K562 (cell line): Measurements from ENCODE around the gene PRDM16. TPM values are rescaled to one million over a fixed set of nuclear protein-coding genes. Genes with fewer than 3 reads are reported as not detected.

Source experiments
- ATAC-seq: fragments of 200-7000 bp; cut with Tn5 transposase; 3 replicates; pipeline ENCODE4 v1.9.1; 2020; ENCODE audit warnings: moderate library complexity
- BruUV-seq: library from RNA; stranded (reverse); fragments of 400-500 nt; replicated peaks from 2 replicates; lab custom pipeline; 2021; lab: Mats Ljungman, UMichigan
- CTCF ChIA-PET: fragments of 300-600 bp; formaldehyde crosslinking; extraction: SDS; loops from one replicate; lab custom pipeline; 2021; ENCODE audit warnings: low intra/inter-chr PET ratio; lab: Yijun Ruan, JAX
- POLR2A ChIA-PET: fragments of 300-600, 350-650 bp; sonication (Branson Sonifier 250); formaldehyde crosslinking; extraction: SDS; loops from one replicate; lab custom pipeline; 2021; ENCODE audit warnings: antibody characterized with exemption, inconsistent platforms; lab: Yijun Ruan, JAX
- DNase-seq, 4 experiments: peaks; one replicate each; pipeline versions ENCODE4 v3.0.0 to v3.0.0-alpha.2; 2011 to 2018; ENCODE audit warnings: low spot score in 3 of 4, mixed read lengths in 3 of 4; ENCODE audit errors: extremely low read depth in 1 of 4
- FAIRE-seq: peaks from 2 replicates; lab custom pipeline; 2011; peaks lifted over from hg19 to GRCh38; lab: Jason Lieb, UNC
- H2AFZ ChIP-seq: 2 replicates; pipeline ENCODE4 v1.6.0; 2011; ENCODE audit warnings: low read depth, low read length, control low read depth, inconsistent platforms
- H3K27ac ChIP-seq: fragments of 200-600 bp; 3 replicates; pipeline ENCODE4 v1.8.0; 2011; ENCODE audit warnings: low read depth, mild to moderate bottlenecking, control low read depth, inconsistent platforms, low read length, moderate library complexity, mixed read lengths; ENCODE audit errors: extremely low read depth
- H3K27me3 ChIP-seq, 2 experiments: fragments of 300-600 bp in 1 of 2; 2 replicates in 1 of 2; 3 replicates in 1 of 2; pipeline versions ENCODE4 v1.6.0 to v1.8.0; 2011; ENCODE audit warnings: inconsistent platforms in 2 of 2, low read length in 2 of 2, mild to moderate bottlenecking in 1 of 2, mixed read lengths in 1 of 2, moderate library complexity in 1 of 2; ENCODE audit not compliant: control insufficient read depth in 2 of 2, insufficient read depth in 2 of 2
- H3K36me3 ChIP-seq: fragments of 300-600 bp; 3 replicates; pipeline ENCODE4 v1.8.0; 2011; ENCODE audit warnings: mild to moderate bottlenecking, low read length, inconsistent platforms; ENCODE audit not compliant: control insufficient read depth, insufficient read depth
- H3K4me1 ChIP-seq, 2 experiments: fragments of 200-600 bp in 1 of 2; replicated peaks in 1 of 2; 2 replicates in 1 of 2; 3 replicates in 1 of 2; pipeline versions ENCODE4 v1.5.1 to v1.8.0; 2011; ENCODE audit warnings: inconsistent platforms in 2 of 2, low read length in 2 of 2, mild to moderate bottlenecking in 1 of 2, mixed read lengths in 1 of 2, moderate library complexity in 1 of 2; ENCODE audit not compliant: control insufficient read depth in 2 of 2, insufficient read depth in 2 of 2
- H3K4me2 ChIP-seq: 2 replicates; pipeline ENCODE4 v1.6.1; 2011; ENCODE audit warnings: low read length, control low read depth, inconsistent platforms, mixed read lengths; ENCODE audit not compliant: insufficient read depth
- H3K4me3 ChIP-seq: fragments of 200-600 bp; sonication (generic), shearing (Covaris generic); 2 replicates; pipeline ENCODE4 v1.5.1; 2016; ENCODE audit warnings: control low read depth, inconsistent platforms
- H3K79me2 ChIP-seq: fragments of 200-600 bp; 3 replicates; pipeline ENCODE4 v1.8.0; 2011; ENCODE audit warnings: low read length, inconsistent platforms; ENCODE audit not compliant: control insufficient read depth, insufficient read depth
- H3K9ac ChIP-seq, 2 experiments: 2 replicates each; pipeline versions ENCODE4 v1.6.0 to v1.6.1; 2011; ENCODE audit warnings: low read depth in 2 of 2, low read length in 2 of 2, control low read depth in 1 of 2, inconsistent platforms in 1 of 2, mild to moderate bottlenecking in 1 of 2, mixed read lengths in 1 of 2; ENCODE audit not compliant: insufficient read depth in 1 of 2
- H3K9me1 ChIP-seq: one replicate; pipeline ENCODE4 v1.6.0; 2011; ENCODE audit warnings: inconsistent platforms, mild to moderate bottlenecking, low read length, moderate library complexity; ENCODE audit not compliant: control insufficient read depth, insufficient read depth
- H3K9me3 ChIP-seq: replicated peaks from 2 replicates; pipeline ENCODE4 v1.5.1; 2011; ENCODE audit warnings: low read depth, low read length, inconsistent platforms; ENCODE audit not compliant: control insufficient read depth, insufficient read depth
- H4K20me1 ChIP-seq: replicated peaks from 2 replicates; pipeline ENCODE4 v1.6.1; 2011; ENCODE audit warnings: low read length, inconsistent platforms, mixed read lengths; ENCODE audit not compliant: control insufficient read depth, insufficient read depth
- BCOR ChIP-seq: fragments of 450-650 bp; IDR thresholded peaks from 2 replicates; pipeline ENCODE4 v1.6.1; 2016
- CBX1 ChIP-seq: sonication (generic); IDR thresholded peaks from 2 replicates; pipeline ENCODE4 v1.6.1; 2016; ENCODE audit warnings: antibody characterized with exemption, low read depth, mild to moderate bottlenecking
- CEBPB ChIP-seq: fragments of 450-650 bp; IDR thresholded peaks from 2 replicates; pipeline ENCODE4 v1.6.1; 2016; ENCODE audit warnings: missing genetic modification characterization, missing compliant biosample characterization
- ERF ChIP-seq: fragments of 450-650 bp; formaldehyde crosslinking; IDR thresholded peaks from 2 replicates; pipeline ENCODE4 v1.4.0; 2020; ENCODE audit warnings: mild to moderate bottlenecking, mixed read lengths
- ESRRB ChIP-seq: fragments of 250-450 bp; sonication (Bioruptor Pico); IDR thresholded peaks from 2 replicates; pipeline ENCODE4 v1.5.0; 2020; ENCODE audit warnings: mild to moderate bottlenecking, moderate library complexity, borderline replicate concordance
- ETS2 ChIP-seq: IDR thresholded peaks from 2 replicates; pipeline ENCODE4 v1.6.1; 2016; ENCODE audit warnings: borderline replicate concordance, missing genetic modification characterization, mild to moderate bottlenecking, moderate library complexity, missing compliant biosample characterization; ENCODE audit not compliant: poor library complexity, severe bottlenecking
- FOXK1 ChIP-seq: sonication (generic); formaldehyde crosslinking; IDR thresholded peaks from 2 replicates; pipeline ENCODE4 v1.8.0; 2022; ENCODE audit warnings: missing genetic modification reagents, mild to moderate bottlenecking, borderline replicate concordance
- MCM3 ChIP-seq: fragments of 450-650 bp; IDR thresholded peaks from 2 replicates; pipeline ENCODE4 v1.6.1; 2016
- NR2C2 ChIP-seq, 2 experiments: fragments of 200-800 bp in 1 of 2; sonication (Bioruptor generic) in 1 of 2; sonication (generic) in 1 of 2; formaldehyde crosslinking in 1 of 2; IDR thresholded peaks; 2 replicates each; pipeline versions ENCODE4 v1.6.1 to v1.8.0; 2016 to 2022; ENCODE audit warnings: mild to moderate bottlenecking in 1 of 2, missing compliant biosample characterization in 1 of 2, missing genetic modification characterization in 1 of 2, missing genetic modification reagents in 1 of 2
- RFX7 ChIP-seq: fragments of 250-450 bp; sonication (Bioruptor Pico); IDR thresholded peaks from 2 replicates; pipeline ENCODE4 v1.5.1; 2021; ENCODE audit warnings: mild to moderate bottlenecking
- SPI1 ChIP-seq: IDR thresholded peaks from 2 replicates; pipeline ENCODE4 v1.6.1; 2011; ENCODE audit warnings: low read depth, low read length, control low read depth, borderline replicate concordance
- TCF7L2 ChIP-seq: fragments of 150-350 bp; IDR thresholded peaks from 2 replicates; pipeline ENCODE4 v1.6.1; 2016; ENCODE audit warnings: low read depth, mild to moderate bottlenecking, low read length, moderate library complexity
- TFAM ChIP-seq: fragments of 250-450 bp; sonication (Bioruptor Pico); conservative IDR thresholded peaks from 2 replicates; pipeline ENCODE4 v1.5.0; 2021; ENCODE audit warnings: mild to moderate bottlenecking, moderate library complexity
- ZBTB43 ChIP-seq: sonication (generic); formaldehyde crosslinking; IDR thresholded peaks from 2 replicates; pipeline ENCODE4 v1.8.0; 2023; ENCODE audit warnings: mild to moderate bottlenecking, missing genetic modification reagents
- ZFX ChIP-seq: sonication (generic); formaldehyde crosslinking; IDR thresholded peaks from 2 replicates; pipeline ENCODE4 v1.8.0; 2022; ENCODE audit warnings: mild to moderate bottlenecking, missing genetic modification reagents, moderate library complexity
- ZKSCAN3 ChIP-seq: fragments of 250-450 bp; sonication (Bioruptor Pico); IDR thresholded peaks from 2 replicates; pipeline ENCODE4 v1.4.0; 2020
- ZNF197 ChIP-seq: fragments of 200-800 bp; sonication (Bioruptor generic); IDR thresholded peaks from 2 replicates; pipeline ENCODE4 v1.6.1; 2016; ENCODE audit warnings: low read depth, missing genetic modification characterization, missing compliant biosample characterization
- ZNF444 ChIP-seq: fragments of 250-450 bp; sonication (Bioruptor Pico); IDR thresholded peaks from 2 replicates; pipeline ENCODE4 v1.4.0; 2020; ENCODE audit warnings: mild to moderate bottlenecking, moderate library complexity
- WGBS: fragments of 100-300 bp; shearing (Covaris generic); methylation state at CpG from one replicate; pipeline ENCODE4 v1.1.6; 2016; ENCODE audit warnings: low coverage, mixed read lengths; ENCODE audit not compliant: insufficient coverage; ENCODE audit errors: missing lambda C conversion rate; 5-methylcytosine and 5-hydroxymethylcytosine counted together
- in situ Hi-C: fragments of 300-500 bp; cut with MboI; formaldehyde crosslinking; loops from 4 replicates; pipeline ENCODE4 v1.15.0; 2018; ENCODE audit warnings: inconsistent platforms, mixed read lengths
- intact Hi-C: fragments of 100-400 bp; cut with micrococcal nuclease; formaldehyde crosslinking; loops from 2 replicates; pipeline ENCODE4 v1.14.2; 2022
- polyA plus RNA-seq, 8 experiments: library from polyadenylated mRNA; depleted of rRNA in 4 of 8; stranded (reverse) in 5 of 8; unstranded in 3 of 8; fragments of >200 nt; fragmentation: Nextera tagmentation in 2 of 8; fragmentation: Illumina TruSeq in 1 of 8; extraction: Ambion mirVana in 2 of 8; extraction: Trizol in 1 of 8; gene quantifications; 2 replicates each; pipeline versions ENCODE4 v1.2.1 to v1.2.3, GENCODE V29; 2011 to 2014; ENCODE audit warnings: inconsistent platforms in 1 of 8, missing spikeins in 1 of 8
- total RNA-seq, 7 experiments: library from RNA; depleted of rRNA in 6 of 7; stranded (reverse); fragments of >200 nt in 6 of 7; fragmentation: Illumina TruSeq in 2 of 7; extraction: Trizol in 2 of 7; gene quantifications; 2 replicates each; pipeline versions ENCODE4 v1.2.1 to v1.2.3, GENCODE V29; 2011 to 2021; ENCODE audit warnings: low replicate concordance in 1 of 7
- TF ChIP-seq, protein P1 (sequence below): fragments of 450-650 bp; IDR thresholded peaks from 2 replicates; pipeline ENCODE4 v1.6.1; 2014; ENCODE audit warnings: low read depth, mild to moderate bottlenecking, moderate library complexity, borderline replicate concordance
- TF ChIP-seq, protein P2 (sequence below): fragments of 250-450 bp; sonication (Bioruptor Pico); IDR thresholded peaks from 2 replicates; pipeline ENCODE4 v1.8.0; 2021; ENCODE audit warnings: moderate library complexity, mild to moderate bottlenecking, inconsistent platforms

PRDM16 gene
- total and polyA plus RNA-seq, 9 of the 15 experiments (the other 6 are each of a cell fraction or from before 2014, with no cell fraction given) = 0.10 to 0.27 TPM; not detected in 7

GRCh38 chr1:3208819-3209200 lies 139.8 kb downstream of the PRDM16 start:
- in situ Hi-C loops = no loop called here
- DNase-seq = no peak
- ChIA-PET CTCF (no interaction called here), POLR2A (interaction anchor here (0.6 to 0.7 kb wide), 3 partner anchors 134 to 1084 kb away, joined by 3 read pairs; no protein-coding TSS in a partner anchor)
- ATAC-seq = no peak
- Histone ChIP-seq H3K36me3 (no peaks in the 10 kb centered on the region), H3K9ac (no peak overlapping the region), H3K4me2 (no peak overlapping the region), H3K27ac (no peak overlapping the region), H2AFZ (no peak overlapping the region), H3K27me3 (peaks cover 49 to 86% of the 10 kb centered on the region in 2 experiments; a peak in 4 of 5 replicates), H4K20me1 (peaks cover 22% of the 10 kb centered on the region), H3K9me1 (no peaks in the 10 kb centered on the region), H3K79me2 (no peaks in the 10 kb centered on the region), H3K4me3 (no peak overlapping the region), H3K4me1 (no peaks in the 10 kb centered on the region; a peak in 1 of 5 replicates), H3K9me3 (no peaks in the 10 kb centered on the region)
- FAIRE-seq = no peak
- 0% methylated on average over 3 of the region's 3 CpGs for WGBS
- no TSS peak for BruUV-seq
- intact Hi-C loops = no loop called here
- TF ChIP-seq TCF7L2 (no peak), TFAM (CRISPR knock-in tag) (no peak), ETS2 (tag) (no peak), ZBTB43 (CRISPR knock-in tag) (no peak), ESRRB (no peak), NR2C2 (CRISPR knock-in tag; IDR thresholded peaks at IDR 0.05) (no peak), NR2C2 (tag; IDR thresholded peaks at IDR 0.05) (no peak), CEBPB (tag) (no peak), MCM3 (no peak), BCOR (no peak), ZNF197 (CRISPR knock-in tag) (no peak), ZFX (no peak), RFX7 (CRISPR knock-in tag) (no peak), FOXK1 (CRISPR knock-in tag) (no peak), SPI1 (no peak), ERF (CRISPR knock-in tag) (no peak), CBX1 (no peak), ZNF444 (CRISPR knock-in tag) (no peak), ZKSCAN3 (CRISPR knock-in tag) (no peak)
- TF ChIP-seq, protein P1, sequence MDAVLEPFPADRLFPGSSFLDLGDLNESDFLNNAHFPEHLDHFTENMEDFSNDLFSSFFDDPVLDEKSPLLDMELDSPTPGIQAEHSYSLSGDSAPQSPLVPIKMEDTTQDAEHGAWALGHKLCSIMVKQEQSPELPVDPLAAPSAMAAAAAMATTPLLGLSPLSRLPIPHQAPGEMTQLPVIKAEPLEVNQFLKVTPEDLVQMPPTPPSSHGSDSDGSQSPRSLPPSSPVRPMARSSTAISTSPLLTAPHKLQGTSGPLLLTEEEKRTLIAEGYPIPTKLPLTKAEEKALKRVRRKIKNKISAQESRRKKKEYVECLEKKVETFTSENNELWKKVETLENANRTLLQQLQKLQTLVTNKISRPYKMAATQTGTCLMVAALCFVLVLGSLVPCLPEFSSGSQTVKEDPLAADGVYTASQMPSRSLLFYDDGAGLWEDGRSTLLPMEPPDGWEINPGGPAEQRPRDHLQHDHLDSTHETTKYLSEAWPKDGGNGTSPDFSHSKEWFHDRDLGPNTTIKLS = no peak
- TF ChIP-seq, protein P2, sequence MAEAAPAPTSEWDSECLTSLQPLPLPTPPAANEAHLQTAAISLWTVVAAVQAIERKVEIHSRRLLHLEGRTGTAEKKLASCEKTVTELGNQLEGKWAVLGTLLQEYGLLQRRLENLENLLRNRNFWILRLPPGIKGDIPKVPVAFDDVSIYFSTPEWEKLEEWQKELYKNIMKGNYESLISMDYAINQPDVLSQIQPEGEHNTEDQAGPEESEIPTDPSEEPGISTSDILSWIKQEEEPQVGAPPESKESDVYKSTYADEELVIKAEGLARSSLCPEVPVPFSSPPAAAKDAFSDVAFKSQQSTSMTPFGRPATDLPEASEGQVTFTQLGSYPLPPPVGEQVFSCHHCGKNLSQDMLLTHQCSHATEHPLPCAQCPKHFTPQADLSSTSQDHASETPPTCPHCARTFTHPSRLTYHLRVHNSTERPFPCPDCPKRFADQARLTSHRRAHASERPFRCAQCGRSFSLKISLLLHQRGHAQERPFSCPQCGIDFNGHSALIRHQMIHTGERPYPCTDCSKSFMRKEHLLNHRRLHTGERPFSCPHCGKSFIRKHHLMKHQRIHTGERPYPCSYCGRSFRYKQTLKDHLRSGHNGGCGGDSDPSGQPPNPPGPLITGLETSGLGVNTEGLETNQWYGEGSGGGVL (CRISPR knock-in tag) = no peak
